H9 (cell line): ENCODE results near the gene TFEB. TPM values are rescaled to one million over a fixed set of nuclear protein-coding genes. Genes with fewer than 3 reads are reported as not detected.

Experiments
- DNase-seq: peaks from one replicate; pipeline ENCODE4 v3.0.0-alpha.2; 2017
- H2AFZ ChIP-seq: one replicate; pipeline ENCODE4 v1.6.1; 2013; ENCODE audit warnings: mild to moderate bottlenecking, low read length, control low read depth, moderate library complexity
- H2AK5ac ChIP-seq: 2 replicates; pipeline ENCODE4 v1.6.1; 2013; ENCODE audit warnings: low read length, control low read depth, mixed read lengths; ENCODE audit not compliant: insufficient read length
- H2BK120ac ChIP-seq: one replicate; pipeline ENCODE4 v1.6.1; 2013; ENCODE audit warnings: low read depth, mild to moderate bottlenecking, low read length, control low read depth, inconsistent platforms; ENCODE audit not compliant: poor library complexity, severe bottlenecking
- H2BK12ac ChIP-seq: 2 replicates; pipeline ENCODE4 v1.6.1; 2013; ENCODE audit warnings: low read length, control low read depth, mixed read lengths, low read depth; ENCODE audit not compliant: insufficient read length
- H2BK15ac ChIP-seq: 2 replicates; pipeline ENCODE4 v1.6.1; 2013; ENCODE audit warnings: low read depth, low read length, control low read depth
- H2BK20ac ChIP-seq: one replicate; pipeline ENCODE4 v1.6.1; 2013; ENCODE audit warnings: low read depth, mild to moderate bottlenecking, low read length, control low read depth, inconsistent platforms; ENCODE audit not compliant: poor library complexity, severe bottlenecking
- H2BK5ac ChIP-seq: 2 replicates; pipeline ENCODE4 v1.6.1; 2013; ENCODE audit warnings: low read length, control low read depth, mixed read lengths; ENCODE audit not compliant: insufficient read length
- H3K14ac ChIP-seq: 2 replicates; pipeline ENCODE4 v1.6.1; 2013; ENCODE audit warnings: low read length, control low read depth; ENCODE audit not compliant: insufficient read depth
- H3K18ac ChIP-seq: 2 replicates; pipeline ENCODE4 v1.6.1; 2013; ENCODE audit warnings: low read depth, mild to moderate bottlenecking, mixed read lengths, low read length, control low read depth; ENCODE audit not compliant: insufficient read length
- H3K23ac ChIP-seq: 2 replicates; pipeline ENCODE4 v1.6.1; 2013; ENCODE audit warnings: low read length, control low read depth, mixed read lengths, low read depth; ENCODE audit not compliant: insufficient read length
- H3K23me2 ChIP-seq: 2 replicates; pipeline ENCODE4 v1.6.1; 2013; ENCODE audit warnings: low read depth, mild to moderate bottlenecking, mixed read lengths, low read length, control low read depth; ENCODE audit not compliant: insufficient read length, poor library complexity, severe bottlenecking
- H3K27ac ChIP-seq: 2 replicates; pipeline ENCODE4 v1.5.1; 2013; ENCODE audit warnings: low read length, control low read depth, mixed read lengths, low read depth; ENCODE audit not compliant: insufficient read length
- H3K27me3 ChIP-seq: 2 replicates; pipeline ENCODE4 v1.6.1; 2013; ENCODE audit warnings: low read length, control low read depth, inconsistent platforms; ENCODE audit not compliant: insufficient read depth
- H3K4ac ChIP-seq: 2 replicates; pipeline ENCODE4 v1.6.1; 2013; ENCODE audit warnings: low read depth, mild to moderate bottlenecking, control low read depth, inconsistent platforms, low read length, moderate library complexity
- H3K4me1 ChIP-seq: 2 replicates; pipeline ENCODE4 v1.6.1; 2013; ENCODE audit warnings: low read length, control low read depth, inconsistent platforms; ENCODE audit not compliant: insufficient read depth
- H3K4me2 ChIP-seq: 2 replicates; pipeline ENCODE4 v1.6.1; 2013; ENCODE audit warnings: low read length, control low read depth, mixed read lengths; ENCODE audit not compliant: insufficient read length, insufficient read depth
- H3K56ac ChIP-seq: 2 replicates; pipeline ENCODE4 v1.6.1; 2013; ENCODE audit warnings: low read depth, mild to moderate bottlenecking, mixed read lengths, low read length, control low read depth; ENCODE audit not compliant: insufficient read length
- H3K79me1 ChIP-seq: 2 replicates; pipeline ENCODE4 v1.6.1; 2013; ENCODE audit warnings: low read depth, mild to moderate bottlenecking, moderate library complexity, low read length, control low read depth, inconsistent platforms; ENCODE audit not compliant: insufficient read depth, poor library complexity, severe bottlenecking
- H3K79me2 ChIP-seq: 2 replicates; pipeline ENCODE4 v1.6.1; 2013; ENCODE audit warnings: low read length, control low read depth, inconsistent platforms; ENCODE audit not compliant: insufficient read depth
- H3K9ac ChIP-seq: 2 replicates; pipeline ENCODE4 v1.6.1; 2013; ENCODE audit warnings: low read length, control low read depth, mixed read lengths; ENCODE audit not compliant: insufficient read length; ENCODE audit errors: extremely low read depth
- H3K9me3 ChIP-seq: one replicate; pipeline ENCODE4 v1.6.1; 2013; ENCODE audit warnings: low read depth, low read length, inconsistent platforms; ENCODE audit not compliant: control insufficient read depth
- H3T11ph ChIP-seq: one replicate; pipeline ENCODE4 v1.6.1; 2013; ENCODE audit warnings: mild to moderate bottlenecking, low read length, control low read depth, inconsistent platforms
- H4K20me1 ChIP-seq: one replicate; pipeline ENCODE4 v1.6.1; 2013; ENCODE audit not compliant: control insufficient read depth, insufficient read length, insufficient read depth
- H4K5ac ChIP-seq: 2 replicates; pipeline ENCODE4 v1.6.1; 2013; ENCODE audit warnings: low read depth, mild to moderate bottlenecking, mixed read lengths, low read length, control low read depth; ENCODE audit not compliant: insufficient read length
- H4K8ac ChIP-seq: replicated peaks from 2 replicates; pipeline ENCODE4 v1.6.1; 2013; ENCODE audit warnings: low read length, control low read depth, mixed read lengths, low read depth; ENCODE audit not compliant: insufficient read length
- H4K91ac ChIP-seq: 2 replicates; pipeline ENCODE4 v1.6.1; 2013; ENCODE audit warnings: low read depth, mild to moderate bottlenecking, moderate library complexity, mixed read lengths, low read length, control low read depth; ENCODE audit not compliant: insufficient read length
- H3K27ac Mint-ChIP-seq, 3 experiments: 2 replicates in 2 of 3; 3 replicates in 1 of 3; pipeline ENCODE4 v1.8.0; 2020 to 2021; ENCODE audit warnings: mixed read lengths in 3 of 3, mild to moderate bottlenecking in 1 of 3, moderate library complexity in 1 of 3
- H3K27me3 Mint-ChIP-seq: 2 replicates; pipeline ENCODE4 v1.8.0; 2021; ENCODE audit warnings: low read depth, mild to moderate bottlenecking, moderate library complexity, mixed read lengths
- H3K36me3 Mint-ChIP-seq, 3 experiments: 2 replicates in 2 of 3; 3 replicates in 1 of 3; pipeline ENCODE4 v1.8.0; 2020 to 2021; ENCODE audit warnings: low read depth in 3 of 3, mixed read lengths in 3 of 3; ENCODE audit not compliant: insufficient read depth in 1 of 3
- H3K4me1 Mint-ChIP-seq, 2 experiments: 2 replicates each; pipeline ENCODE4 v1.8.0; 2020; ENCODE audit warnings: mixed read lengths in 2 of 2
- H3K4me3 Mint-ChIP-seq, 2 experiments: 2 replicates in 1 of 2; 3 replicates in 1 of 2; pipeline ENCODE4 v1.8.0; 2020 to 2021; ENCODE audit warnings: mild to moderate bottlenecking in 2 of 2, mixed read lengths in 2 of 2, moderate library complexity in 1 of 2
- H3K9me3 Mint-ChIP-seq, 2 experiments: 2 replicates in 1 of 2; 3 replicates in 1 of 2; pipeline ENCODE4 v1.8.0; 2020; ENCODE audit warnings: mild to moderate bottlenecking in 2 of 2, mixed read lengths in 2 of 2, moderate library complexity in 1 of 2
- CTCF ChIP-seq: fragments of 200-600 bp; sonication (generic); conservative IDR thresholded peaks from 3 replicates; pipeline ENCODE4 v1.8.0; 2021; ENCODE audit warnings: antibody characterized with exemption, mild to moderate bottlenecking
- WGBS: extraction: QIAGEN DNeasy Blood & Tissue Kit; methylation state at CpG from one replicate; pipeline ENCODE4 v1.1.7; 2013; ENCODE audit warnings: missing lambda C conversion rate, low lambda C conversion rate, mixed read lengths; ENCODE audit not compliant: insufficient read length; ENCODE audit errors: extremely low coverage; 5-methylcytosine and 5-hydroxymethylcytosine counted together
- total RNA-seq: library from RNA; stranded (reverse); gene quantifications from 2 replicates; pipeline ENCODE4 v1.2.1, GENCODE V29; 2021

Gene TFEB
- total RNA-seq, 1 experiment from 2014 or later: 1.2 TPM

- Histone ChIP-seq H3K79me2 (no peaks in the 10 kb centered on the region), H3T11ph (no peak overlapping the region), H3K14ac (no peak overlapping the region), H3K18ac (no peak overlapping the region), H3K9me3 (no peaks in the 10 kb centered on the region), H3K23ac (no peak overlapping the region), H3K4me1 (no peaks in the 10 kb centered on the region), H2BK20ac (no peak overlapping the region), H3K4me2 (no peak overlapping the region), H2BK12ac (no peak overlapping the region), H3K27ac (no peak overlapping the region), H3K4ac (no peak overlapping the region), H2BK5ac (no peak overlapping the region), H3K9ac (no peak overlapping the region), H3K27me3 (no peaks in the 10 kb centered on the region), H2AK5ac (no peak overlapping the region), H2BK15ac (no peak overlapping the region), H3K79me1 (no peaks in the 10 kb centered on the region), H2AFZ (no peak overlapping the region), H4K8ac (no peak overlapping the region), H2BK120ac (no peak overlapping the region), H4K20me1 (no peaks in the 10 kb centered on the region), H3K56ac (no peak overlapping the region), H4K91ac (no peak overlapping the region), H3K23me2 (no peaks in the 10 kb centered on the region), H4K5ac (no peak overlapping the region)
- no CpG with 5 or more reads among the region's 2 CpGs for WGBS
- no peak for DNase-seq
- H3K9me3 Mint-ChIP-seq: peaks cover 6 to 10% of the 10 kb centered on the region in 2 experiments; a peak in 4 of 5 replicates
- no peak overlapping the region for H3K27ac Mint-ChIP-seq
- peaks cover 8 to 16% of the 10 kb centered on the region in 2 experiments for H3K4me1 Mint-ChIP-seq
- no peak overlapping the region for H3K4me3 Mint-ChIP-seq
- TF ChIP-seq CTCF: no peak
- H3K36me3 Mint-ChIP-seq: no peaks in the 10 kb centered on the region
- H3K27me3 Mint-ChIP-seq: peaks cover 58% of the 10 kb centered on the region
Observed at GRCh38 chr6:41668968-41669367, 66.4 kb downstream of the TFEB start.
